Spleen (tissue), 11 donors: Measurements from ENCODE around the gene LRRC59. TPM values are rescaled to one million over a fixed set of nuclear protein-coding genes. Genes with fewer than 3 reads are reported as not detected.

ENCODE experiments used
- DNase-seq: peaks from one replicate; pipeline ENCODE4 v3.0.0-alpha.2; 2020
- H3K27ac ChIP-seq, 8 donors: fragments of 200-600 bp; sonication (generic) in 7 of 8; 1 replicate in 4 of 8; 2 replicates in 4 of 8; pipeline versions ENCODE4 v1.5.0 to v1.8.0; 2016 to 2021; ENCODE audit warnings: inconsistent platforms in 4 of 8, mild to moderate bottlenecking in 4 of 8, moderate library complexity in 1 of 8
- H3K27me3 ChIP-seq, 7 donors: fragments of 200-600 bp; sonication (generic) in 6 of 7; replicated peaks in 1 of 7; 1 replicate in 4 of 7; 2 replicates in 3 of 7; pipeline versions ENCODE4 v1.5.0 to v1.8.0; 2016 to 2021; ENCODE audit warnings: inconsistent platforms in 3 of 7, mild to moderate bottlenecking in 1 of 7
- H3K36me3 ChIP-seq, 6 donors: fragments of 200-600 bp; sonication (generic) in 5 of 6; 1 replicate in 4 of 6; 2 replicates in 2 of 6; pipeline versions ENCODE4 v1.5.0 to v1.8.0; 2016 to 2021; ENCODE audit warnings: inconsistent platforms in 2 of 6
- H3K4me1 ChIP-seq, 6 donors: fragments of 200-600 bp; sonication (generic) in 5 of 6; 1 replicate in 3 of 6; 2 replicates in 3 of 6; pipeline versions ENCODE4 v1.5.0 to v1.8.0; 2016 to 2021; ENCODE audit warnings: inconsistent platforms in 3 of 6
- H3K4me3 ChIP-seq, 8 donors: fragments of 200-600 bp; sonication (generic) in 7 of 8; 1 replicate in 4 of 8; 2 replicates in 4 of 8; pipeline versions ENCODE4 v1.5.0 to v1.8.0; 2016 to 2021; ENCODE audit warnings: inconsistent platforms in 4 of 8, mild to moderate bottlenecking in 4 of 8, moderate library complexity in 2 of 8
- H3K9me3 ChIP-seq, 8 donors: fragments of 200-600 bp; sonication (generic) in 7 of 8; 1 replicate in 4 of 8; 2 replicates in 4 of 8; pipeline versions ENCODE4 v1.5.0 to v1.8.0; 2016 to 2021; ENCODE audit warnings: inconsistent platforms in 4 of 8
- CTCF ChIP-seq, 11 experiments: fragments of 200-600 bp in 7 of 11; fragments of 450-650 bp in 4 of 11; sonication (generic) in 4 of 11; IDR thresholded peaks in 8 of 11; conservative IDR thresholded peaks in 3 of 11; 1 replicate in 7 of 11; 2 replicates in 4 of 11; pipeline versions ENCODE4 v1.4.0 to v1.8.0; 2016 to 2021; ENCODE audit warnings: antibody characterized with exemption in 11 of 11, inconsistent platforms in 4 of 11, mild to moderate bottlenecking in 1 of 11
- POLR2A ChIP-seq, 3 donors: fragments of 450-650 bp; IDR thresholded peaks; one replicate each; pipeline ENCODE4 v1.5.1; 2017; ENCODE audit warnings: antibody characterized with exemption in 3 of 3, mild to moderate bottlenecking in 1 of 3
- POLR2AphosphoS5 ChIP-seq, 3 donors: sonication (generic); formaldehyde crosslinking; IDR thresholded peaks; one replicate each; pipeline ENCODE4 v1.5.1; 2017; ENCODE audit warnings: antibody characterized with exemption in 3 of 3
- WGBS, 5 donors: extraction: QIAGEN DNeasy Blood & Tissue Kit in 3 of 5; methylation state at CpG; one replicate each; pipeline versions ENCODE4 v1.1.5 to v1.1.7; 2013 to 2018; 5-methylcytosine and 5-hydroxymethylcytosine counted together
- intact Hi-C: fragments of 100-400 bp; cut with DNase I; formaldehyde crosslinking; loops from one replicate; pipeline ENCODE4 v1.15.0; 2023; ENCODE audit warnings: low total_unique reads
- polyA plus RNA-seq, 3 donors: library from polyadenylated mRNA; stranded (reverse); fragments of 200-250 nt; gene quantifications; one replicate each; pipeline ENCODE4 v1.2.1, GENCODE V29; 2013
- total RNA-seq, 7 donors: library from RNA; depleted of rRNA in 3 of 7; stranded (reverse); fragments of >200 nt in 3 of 7; fragmentation: NEBNext Ultra II Directional in 4 of 7; extraction: Animal tissue kit (Norgen Biotek cat#: 25700) in 4 of 7; gene quantifications; one replicate each; pipeline versions ENCODE4 v1.1.0 to v1.2.1, GENCODE V29; 2016 to 2021
- donor health status: healthy with polysubstance abuse.
- donor health status: DM: no; HTN: no; CAD: no; lungs with moderate emphysema.
- donor health status: DM: no; HTN: no; CAD: no.
- donor health status: Bipolar disorder and iron deficiency.
- donor health status: healthy.
- donor health status: DM: no; HTN: no; CAD: no.
- donor health status: DM: yes; HTN: yes; CAD: no.

The LRRC59 gene
- total and polyA plus RNA-seq, 10 donors: 12.5 to 71.3 (median 46.1) TPM

- Histone ChIP-seq H3K27me3 (no peaks in the 10 kb centered on the region), H3K9me3 (no peaks in the 10 kb centered on the region), H3K4me3 (peak within 1 kb of the TSS; percentile 52 to 87 (median 75)), H3K4me1 (peaks cover 8 to 43% (median 28%) of the 10 kb centered on the region in 6 donors), H3K36me3 (peaks cover 5 to 38% (median 28%) of the 10 kb centered on the region in 6 donors), H3K27ac (peak within 1 kb of the TSS; percentile 86 to 99 (median 96))
- 1 to 2% (median 2%) methylated on average over 33 to 42 of the region's 42 CpGs for WGBS, 5 donors
- TF ChIP-seq POLR2AphosphoS5 (IDR thresholded peaks at IDR 0.05): peak; percentile 89 to 92 (median 92)
- no peak for TF ChIP-seq POLR2A (IDR thresholded peaks at IDR 0.05)
- TF ChIP-seq CTCF (IDR thresholded peaks at IDR 0.05 in 8 of 11, conservative IDR thresholded peaks at IDR 0.05 in 3 of 11): peak in 1 of 11 experiments; percentile 3
- intact Hi-C loops: loop anchor here (10.0 kb wide), 1 partner anchor 102 kb away; the partner anchor contains the start of gene RSAD1
- DNase-seq: peak; percentile 95
These were observed 24.4 kb downstream of the LRRC59 start, which contains the start of the genes EME1 and MRPL27 for GRCh38 chr17:50372758-50373556. EME1 (plus strand) TSS chr17:50373229; CDS start chr17:50375209, 1,980 bp downstream. MRPL27 (minus strand) TSS chr17:50373184; CDS start chr17:50373170, 14 bp downstream.

DNA sequence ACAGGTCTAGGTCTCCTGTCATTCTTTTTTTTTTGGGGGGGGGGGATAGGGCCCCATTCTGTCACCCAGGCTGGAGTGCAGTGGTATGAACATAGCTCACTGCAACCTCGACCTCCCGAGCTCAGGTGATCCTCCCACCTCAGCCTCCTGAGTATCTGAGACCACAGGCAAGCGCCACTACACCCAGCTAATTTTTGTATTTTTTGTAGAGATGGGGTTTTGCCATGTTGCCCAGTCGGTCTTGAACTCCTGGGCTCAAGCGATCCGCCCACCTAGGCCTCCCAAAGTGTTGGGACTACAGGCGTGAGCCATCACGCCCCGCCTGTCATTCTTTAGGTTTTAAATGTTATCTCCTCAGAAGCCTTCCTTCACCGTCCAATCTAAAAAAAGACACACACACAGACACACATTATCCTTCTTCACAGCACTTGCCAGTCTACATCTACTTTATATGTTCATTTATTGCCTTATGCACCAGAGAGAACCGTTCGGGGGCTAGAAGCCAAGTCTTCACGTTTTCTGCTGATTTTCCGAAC lies 25.0 kb downstream of the LRRC59 start:
- peak overlapping the region; percentile 52 to 87 (median 75) for H3K4me3 ChIP-seq
- peak overlapping the region; percentile 86 to 99 (median 96) for H3K27ac ChIP-seq
- H3K4me1 ChIP-seq: peaks cover 8 to 43% (median 28%) of the 10 kb centered on the region in 6 donors
- peaks cover 5 to 45% (median 35%) of the 10 kb centered on the region in 6 donors for H3K36me3 ChIP-seq
- TF ChIP-seq POLR2A (IDR thresholded peaks at IDR 0.05): no peak
- no peak for TF ChIP-seq CTCF (IDR thresholded peaks at IDR 0.05 in 8 of 11, conservative IDR thresholded peaks at IDR 0.05 in 3 of 11)
- no peak for TF ChIP-seq POLR2AphosphoS5 (IDR thresholded peaks at IDR 0.05)
- no peaks in the 10 kb centered on the region for H3K27me3 ChIP-seq
- WGBS, 5 donors: 23 to 30% (median 24%) methylated on average over 14 of the region's 14 CpGs
- intact Hi-C loops: loop anchor here (10.0 kb wide), 1 partner anchor 103 kb away; the partner anchor contains the start of gene RSAD1
- peak; percentile 49 for DNase-seq
- H3K9me3 ChIP-seq: no peaks in the 10 kb centered on the region

GRCh38 chr17:50371526-50371925 lies 25.8 kb downstream of the LRRC59 start:
- intact Hi-C loops: loop anchor here (10.0 kb wide), 1 partner anchor 103 kb away; the partner anchor contains the start of gene RSAD1
- no peak for DNase-seq

More at GRCh38 chr17:50371526-50371925, 25.8 kb downstream of the LRRC59 start:
- no peak for TF ChIP-seq POLR2A (IDR thresholded peaks at IDR 0.05)
- TF ChIP-seq POLR2AphosphoS5 (IDR thresholded peaks at IDR 0.05): no peak
- no peak for TF ChIP-seq CTCF (IDR thresholded peaks at IDR 0.05 in 8 of 11, conservative IDR thresholded peaks at IDR 0.05 in 3 of 11)
- Histone ChIP-seq H3K4me1 (peaks cover 8 to 43% (median 28%) of the 10 kb centered on the region in 6 donors), H3K4me3 (peak overlapping the region in 2 of 8 donors; percentile 69 to 87), H3K36me3 (peaks cover 10 to 52% (median 42%) of the 10 kb centered on the region in 6 donors), H3K9me3 (no peaks in the 10 kb centered on the region), H3K27me3 (no peaks in the 10 kb centered on the region), H3K27ac (no peak overlapping the region)
- 95 to 98% (median 98%) methylated on average over 2 of the region's 2 CpGs for WGBS, 5 donors
